Keratinocyte (primary cell): Measurements from ENCODE around the gene APBB3.

Experiments
- EZH2 ChIP-seq: IDR thresholded peaks from one replicate; pipeline ENCODE4 v1.6.1; 2012; ENCODE audit warnings: inconsistent platforms, mild to moderate bottlenecking, low read length, moderate library complexity
- TF ChIP-seq, protein P1 (sequence below), 3 experiments: IDR thresholded peaks in 1 of 3; conservative IDR thresholded peaks in 1 of 3; optimal IDR thresholded peaks in 1 of 3; 2 replicates in 2 of 3; 3 replicates in 1 of 3; pipeline versions ENCODE3 to v1.5.1; 2011; ENCODE audit warnings: low read length in 3 of 3, mild to moderate bottlenecking in 3 of 3, moderate library complexity in 2 of 3, control low read depth in 1 of 3, inconsistent platforms in 1 of 3; ENCODE audit not compliant: insufficient read depth in 2 of 3; ENCODE audit errors: extremely low read depth in 1 of 3

- no peak for TF ChIP-seq EZH2
- TF ChIP-seq, protein P1, sequence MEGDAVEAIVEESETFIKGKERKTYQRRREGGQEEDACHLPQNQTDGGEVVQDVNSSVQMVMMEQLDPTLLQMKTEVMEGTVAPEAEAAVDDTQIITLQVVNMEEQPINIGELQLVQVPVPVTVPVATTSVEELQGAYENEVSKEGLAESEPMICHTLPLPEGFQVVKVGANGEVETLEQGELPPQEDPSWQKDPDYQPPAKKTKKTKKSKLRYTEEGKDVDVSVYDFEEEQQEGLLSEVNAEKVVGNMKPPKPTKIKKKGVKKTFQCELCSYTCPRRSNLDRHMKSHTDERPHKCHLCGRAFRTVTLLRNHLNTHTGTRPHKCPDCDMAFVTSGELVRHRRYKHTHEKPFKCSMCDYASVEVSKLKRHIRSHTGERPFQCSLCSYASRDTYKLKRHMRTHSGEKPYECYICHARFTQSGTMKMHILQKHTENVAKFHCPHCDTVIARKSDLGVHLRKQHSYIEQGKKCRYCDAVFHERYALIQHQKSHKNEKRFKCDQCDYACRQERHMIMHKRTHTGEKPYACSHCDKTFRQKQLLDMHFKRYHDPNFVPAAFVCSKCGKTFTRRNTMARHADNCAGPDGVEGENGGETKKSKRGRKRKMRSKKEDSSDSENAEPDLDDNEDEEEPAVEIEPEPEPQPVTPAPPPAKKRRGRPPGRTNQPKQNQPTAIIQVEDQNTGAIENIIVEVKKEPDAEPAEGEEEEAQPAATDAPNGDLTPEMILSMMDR (optimal IDR thresholded peaks at IDR 0.05 in 1 of 3, IDR thresholded peaks at IDR 0.05 in 1 of 3, conservative IDR thresholded peaks at IDR 0.05 in 1 of 3; ENCODE audit: extremely low read depth in 1 of 3, insufficient read depth in 2 of 3, low read length in 3 of 3), result no peak
Observed at GRCh38 chr5:140545606-140546005, 18.8 kb downstream of the APBB3 start.
